Measurements from ENCODE around the gene SCRN1.

- TF ChIP-seq CTCF (IDR thresholded peaks at IDR 0.05) (no peak), POLR2AphosphoS5 (IDR thresholded peaks at IDR 0.05) (no peak), POLR2A (IDR thresholded peaks at IDR 0.05) (no peak)
These were observed 107.9 kb downstream of the SCRN1 start for GRCh38 chr7:29881724-29882123.
